ENCODE measurements around the gene IMPDH1.

IMPDH1 gene

DNA sequence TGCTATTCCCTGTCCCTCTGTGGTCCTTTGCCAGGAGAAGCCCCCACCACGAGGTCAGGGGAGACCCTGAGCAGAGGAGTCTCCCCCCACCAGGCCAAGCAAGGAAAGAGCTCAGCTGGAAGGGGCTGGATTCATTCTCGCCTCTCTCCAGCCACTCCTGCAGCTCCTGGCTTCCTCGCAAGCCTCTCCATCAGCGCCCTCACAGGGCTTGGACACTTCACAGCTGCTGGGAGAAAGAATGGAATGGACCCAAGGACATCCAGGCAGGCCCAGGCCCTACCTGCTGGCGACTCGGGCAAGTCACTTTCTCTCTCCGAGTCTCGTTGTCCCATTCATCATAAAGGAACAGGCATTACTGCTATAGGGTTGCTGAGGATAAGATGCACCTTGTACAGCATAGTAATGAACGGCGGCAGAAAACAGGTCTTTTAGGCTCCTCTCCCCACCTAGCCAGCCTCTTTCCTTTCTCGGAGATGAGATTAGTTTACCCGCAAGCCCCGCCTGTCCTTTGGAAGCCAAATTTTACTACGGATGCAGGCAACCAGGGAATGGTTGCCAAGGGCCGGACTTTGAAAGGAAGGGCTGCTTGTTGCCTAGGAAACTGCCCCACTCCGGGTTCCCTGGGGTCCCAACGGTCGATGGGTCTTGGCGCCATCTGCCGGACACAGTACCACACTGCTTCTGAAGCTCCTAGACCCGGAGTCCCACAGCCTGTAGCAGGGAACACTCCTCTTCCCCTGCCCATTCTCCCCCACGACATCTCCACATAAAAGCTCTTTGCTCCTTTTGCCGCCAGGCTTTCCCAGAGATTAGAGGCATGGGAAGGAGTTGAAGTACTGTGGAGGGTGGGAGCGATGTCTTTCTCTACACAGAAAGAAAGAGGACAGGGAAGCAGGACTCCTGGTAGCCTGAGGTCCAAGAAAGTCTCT lies 22.3 kb downstream of the IMPDH1 start:
- no peak for TF ChIP-seq EGR1 (IDR thresholded peaks at IDR 0.05)
- TF ChIP-seq CREB1 (IDR thresholded peaks at IDR 0.05; ENCODE audit: low read depth) = no peak
- TF ChIP-seq RAD21 (IDR thresholded peaks at IDR 0.05; ENCODE audit: low read depth) = peak; percentile 87

DNA sequence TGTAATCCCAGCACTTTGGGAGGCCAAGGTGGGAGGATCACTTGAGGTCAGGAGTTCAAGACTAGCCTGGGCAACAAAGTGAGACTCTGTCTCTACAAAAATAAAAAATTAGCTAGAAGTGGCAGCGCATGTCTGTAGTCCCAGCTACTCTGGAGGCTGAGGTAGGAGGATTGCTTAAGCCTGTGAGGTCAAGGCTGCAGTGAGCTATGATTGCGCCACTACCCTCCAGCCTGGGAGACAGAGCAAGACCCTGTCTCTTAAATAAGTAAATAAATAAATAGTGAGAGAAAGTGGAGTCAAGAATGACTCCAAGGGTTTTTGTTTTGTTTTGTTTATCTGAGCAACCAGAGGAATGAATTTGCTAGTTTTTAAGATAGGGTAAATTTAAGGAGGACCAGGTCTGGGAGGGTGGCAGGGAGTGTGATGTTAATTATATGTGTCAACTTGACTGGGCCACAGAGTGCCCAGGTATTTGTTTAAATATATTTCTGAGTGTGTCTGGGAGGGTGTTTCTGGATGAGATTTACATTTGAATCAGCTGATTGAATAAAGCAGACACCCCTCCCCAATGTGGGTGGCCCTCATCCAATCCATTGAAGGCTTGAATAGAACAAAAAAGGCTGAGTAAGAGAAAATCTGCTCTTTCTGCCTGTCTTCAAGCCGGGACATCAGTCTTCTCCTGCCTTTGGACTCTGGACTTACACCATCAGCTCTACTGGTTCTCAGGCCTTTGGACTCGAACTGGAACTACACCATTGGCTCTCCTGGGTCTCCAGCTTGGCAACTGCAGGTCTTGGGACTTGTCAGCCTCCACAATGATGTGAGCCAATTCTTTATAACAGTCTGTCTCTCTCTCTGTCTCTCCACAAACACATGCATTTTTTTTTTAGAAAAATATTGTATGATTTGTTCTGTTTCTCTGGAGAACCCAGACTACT lies 23.5 kb downstream of the IMPDH1 start:
- TF ChIP-seq, protein P1, sequence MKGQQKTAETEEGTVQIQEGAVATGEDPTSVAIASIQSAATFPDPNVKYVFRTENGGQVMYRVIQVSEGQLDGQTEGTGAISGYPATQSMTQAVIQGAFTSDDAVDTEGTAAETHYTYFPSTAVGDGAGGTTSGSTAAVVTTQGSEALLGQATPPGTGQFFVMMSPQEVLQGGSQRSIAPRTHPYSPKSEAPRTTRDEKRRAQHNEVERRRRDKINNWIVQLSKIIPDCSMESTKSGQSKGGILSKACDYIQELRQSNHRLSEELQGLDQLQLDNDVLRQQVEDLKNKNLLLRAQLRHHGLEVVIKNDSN (IDR thresholded peaks at IDR 0.05) = no peak
- no peak for TF ChIP-seq ZBTB7A (IDR thresholded peaks at IDR 0.05; ENCODE audit: low read depth)
- TF ChIP-seq TCF12 (IDR thresholded peaks at IDR 0.05; ENCODE audit: low read depth) = no peak
- TF ChIP-seq TAF1 (IDR thresholded peaks at IDR 0.05; ENCODE audit: low read depth) = no peak
- TF ChIP-seq TEAD4 (IDR thresholded peaks at IDR 0.05) = no peak
- TF ChIP-seq NFIC (IDR thresholded peaks at IDR 0.05) = no peak
- no peak for TF ChIP-seq EGR1 (IDR thresholded peaks at IDR 0.05)
- TF ChIP-seq CREB1 (IDR thresholded peaks at IDR 0.05; ENCODE audit: low read depth) = no peak
- TF ChIP-seq YY1 (IDR thresholded peaks at IDR 0.05; ENCODE audit: low read depth) = no peak
- TF ChIP-seq CEBPB (IDR thresholded peaks at IDR 0.05) = no peak
- TF ChIP-seq FOXM1 (IDR thresholded peaks at IDR 0.05; ENCODE audit: borderline replicate concordance, low read depth) = no peak
- no peak for TF ChIP-seq RAD21 (IDR thresholded peaks at IDR 0.05; ENCODE audit: low read depth)
- TF ChIP-seq EP300 (IDR thresholded peaks at IDR 0.05; ENCODE audit: borderline replicate concordance) = no peak
- TF ChIP-seq, protein P2, sequence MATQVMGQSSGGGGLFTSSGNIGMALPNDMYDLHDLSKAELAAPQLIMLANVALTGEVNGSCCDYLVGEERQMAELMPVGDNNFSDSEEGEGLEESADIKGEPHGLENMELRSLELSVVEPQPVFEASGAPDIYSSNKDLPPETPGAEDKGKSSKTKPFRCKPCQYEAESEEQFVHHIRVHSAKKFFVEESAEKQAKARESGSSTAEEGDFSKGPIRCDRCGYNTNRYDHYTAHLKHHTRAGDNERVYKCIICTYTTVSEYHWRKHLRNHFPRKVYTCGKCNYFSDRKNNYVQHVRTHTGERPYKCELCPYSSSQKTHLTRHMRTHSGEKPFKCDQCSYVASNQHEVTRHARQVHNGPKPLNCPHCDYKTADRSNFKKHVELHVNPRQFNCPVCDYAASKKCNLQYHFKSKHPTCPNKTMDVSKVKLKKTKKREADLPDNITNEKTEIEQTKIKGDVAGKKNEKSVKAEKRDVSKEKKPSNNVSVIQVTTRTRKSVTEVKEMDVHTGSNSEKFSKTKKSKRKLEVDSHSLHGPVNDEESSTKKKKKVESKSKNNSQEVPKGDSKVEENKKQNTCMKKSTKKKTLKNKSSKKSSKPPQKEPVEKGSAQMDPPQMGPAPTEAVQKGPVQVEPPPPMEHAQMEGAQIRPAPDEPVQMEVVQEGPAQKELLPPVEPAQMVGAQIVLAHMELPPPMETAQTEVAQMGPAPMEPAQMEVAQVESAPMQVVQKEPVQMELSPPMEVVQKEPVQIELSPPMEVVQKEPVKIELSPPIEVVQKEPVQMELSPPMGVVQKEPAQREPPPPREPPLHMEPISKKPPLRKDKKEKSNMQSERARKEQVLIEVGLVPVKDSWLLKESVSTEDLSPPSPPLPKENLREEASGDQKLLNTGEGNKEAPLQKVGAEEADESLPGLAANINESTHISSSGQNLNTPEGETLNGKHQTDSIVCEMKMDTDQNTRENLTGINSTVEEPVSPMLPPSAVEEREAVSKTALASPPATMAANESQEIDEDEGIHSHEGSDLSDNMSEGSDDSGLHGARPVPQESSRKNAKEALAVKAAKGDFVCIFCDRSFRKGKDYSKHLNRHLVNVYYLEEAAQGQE (IDR thresholded peaks at IDR 0.05; ENCODE audit: low read depth) = no peak
- TF ChIP-seq, protein P3, sequence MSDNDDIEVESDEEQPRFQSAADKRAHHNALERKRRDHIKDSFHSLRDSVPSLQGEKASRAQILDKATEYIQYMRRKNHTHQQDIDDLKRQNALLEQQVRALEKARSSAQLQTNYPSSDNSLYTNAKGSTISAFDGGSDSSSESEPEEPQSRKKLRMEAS (IDR thresholded peaks at IDR 0.05) = no peak

DNA sequence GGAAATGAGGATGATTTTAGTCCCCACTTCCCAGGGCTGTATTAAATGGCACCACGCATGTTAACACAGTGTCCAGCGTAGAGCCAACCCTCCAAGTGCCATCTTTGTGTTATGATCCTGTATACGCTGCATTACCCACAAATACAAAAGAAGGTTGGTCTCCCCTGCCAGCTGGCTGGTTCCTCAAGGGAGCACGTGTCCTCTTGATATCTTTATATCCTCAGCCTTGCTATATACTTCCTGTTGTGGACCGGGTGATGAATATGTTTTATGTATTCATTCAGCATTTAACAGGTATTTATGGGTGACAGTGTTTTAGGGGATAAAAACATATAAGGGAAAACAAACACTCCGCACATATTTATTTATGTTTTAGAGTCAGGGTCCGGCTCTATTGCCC lies 25.1 kb downstream of the IMPDH1 start:
- TF ChIP-seq, protein P2 (IDR thresholded peaks at IDR 0.05; ENCODE audit: low read depth) = no peak
- TF ChIP-seq TEAD4 (IDR thresholded peaks at IDR 0.05) = no peak
- TF ChIP-seq TCF12 (IDR thresholded peaks at IDR 0.05; ENCODE audit: low read depth) = no peak
- no peak for TF ChIP-seq YY1 (IDR thresholded peaks at IDR 0.05; ENCODE audit: low read depth)
- no peak for TF ChIP-seq EP300 (IDR thresholded peaks at IDR 0.05; ENCODE audit: borderline replicate concordance)
- no peak for TF ChIP-seq TAF1 (IDR thresholded peaks at IDR 0.05; ENCODE audit: low read depth)
- TF ChIP-seq CREB1 (IDR thresholded peaks at IDR 0.05; ENCODE audit: low read depth) = no peak
- no peak for TF ChIP-seq NFIC (IDR thresholded peaks at IDR 0.05)
- no peak for TF ChIP-seq EGR1 (IDR thresholded peaks at IDR 0.05)
- TF ChIP-seq ZBTB7A (IDR thresholded peaks at IDR 0.05; ENCODE audit: low read depth) = no peak
- TF ChIP-seq, protein P1 (IDR thresholded peaks at IDR 0.05) = no peak
- TF ChIP-seq, protein P3 (IDR thresholded peaks at IDR 0.05) = no peak
- no peak for TF ChIP-seq CEBPB (IDR thresholded peaks at IDR 0.05)
- TF ChIP-seq RAD21 (IDR thresholded peaks at IDR 0.05; ENCODE audit: low read depth) = no peak
- no peak for TF ChIP-seq FOXM1 (IDR thresholded peaks at IDR 0.05; ENCODE audit: borderline replicate concordance, low read depth)

DNA sequence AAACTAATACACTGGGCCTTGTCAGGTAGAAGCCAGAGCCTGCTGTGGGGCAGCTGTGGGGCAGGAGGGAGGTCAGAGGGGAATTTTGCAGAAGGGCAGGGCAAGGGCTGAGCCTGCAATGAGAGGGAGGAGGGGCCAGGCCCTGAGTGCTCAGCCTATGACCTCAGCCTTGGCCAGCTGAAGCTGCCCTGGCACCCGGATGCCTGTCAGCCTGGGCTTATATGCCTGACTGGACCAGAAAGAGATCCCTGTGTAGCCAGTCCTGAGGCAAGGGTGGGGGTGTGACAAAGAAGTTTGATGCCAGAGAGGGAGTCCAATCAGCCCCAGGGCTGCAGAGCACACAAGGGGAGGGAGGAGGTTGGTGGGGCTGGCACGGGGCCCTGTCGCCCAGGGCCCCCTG lies 26.0 kb downstream of the IMPDH1 start:
- TF ChIP-seq TEAD4 (IDR thresholded peaks at IDR 0.05) (0 out of 2 replicates have a peak, but pooled peaks have one; percentile 13), RAD21 (IDR thresholded peaks at IDR 0.05; ENCODE audit: low read depth) (no peak), TCF12 (IDR thresholded peaks at IDR 0.05; ENCODE audit: low read depth) (no peak)

DNA sequence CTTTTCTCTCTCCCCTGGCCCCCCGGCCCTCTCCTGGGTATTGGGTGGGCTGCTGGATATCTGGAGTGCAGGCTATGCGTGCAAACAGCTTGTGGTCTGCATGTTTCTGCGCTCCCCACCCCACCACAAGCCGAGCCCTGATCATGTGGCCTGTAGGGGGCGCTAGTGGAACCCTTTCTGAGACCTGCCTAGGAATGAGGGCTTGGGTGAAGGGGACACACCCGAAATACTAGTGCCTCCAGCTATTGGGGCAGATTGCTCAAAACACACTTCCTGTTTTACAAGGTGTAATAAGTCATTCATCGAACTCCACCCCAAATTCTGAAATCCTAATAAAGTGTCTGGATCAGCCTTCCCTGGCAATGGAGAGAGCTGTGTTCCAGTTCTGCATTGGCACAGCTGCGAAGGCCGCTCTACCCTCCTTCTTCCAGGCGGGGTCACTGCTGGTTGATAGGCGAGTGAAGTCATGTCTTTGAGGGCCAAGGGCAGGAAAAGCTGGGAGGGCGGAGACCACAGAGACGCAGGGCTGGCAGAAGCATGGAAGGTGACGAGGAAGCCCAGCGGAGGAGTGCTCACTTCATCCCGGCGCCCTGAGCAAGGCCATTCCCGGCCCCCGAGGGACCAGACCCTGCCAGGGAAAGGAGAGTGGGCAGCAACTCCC lies 28.5 kb downstream of the IMPDH1 start:
- no peak for TF ChIP-seq FOXM1 (IDR thresholded peaks at IDR 0.05; ENCODE audit: borderline replicate concordance, low read depth)
- TF ChIP-seq YY1 (IDR thresholded peaks at IDR 0.05; ENCODE audit: low read depth) = no peak
- TF ChIP-seq TEAD4 (IDR thresholded peaks at IDR 0.05) = no peak
- no peak for TF ChIP-seq TAF1 (IDR thresholded peaks at IDR 0.05; ENCODE audit: low read depth)
- TF ChIP-seq, protein P1 (IDR thresholded peaks at IDR 0.05) = no peak
- TF ChIP-seq, protein P3 (IDR thresholded peaks at IDR 0.05) = no peak
- TF ChIP-seq CEBPB (IDR thresholded peaks at IDR 0.05) = no peak
- no peak for TF ChIP-seq NFIC (IDR thresholded peaks at IDR 0.05)
- TF ChIP-seq EGR1 (IDR thresholded peaks at IDR 0.05) = no peak
- TF ChIP-seq RAD21 (IDR thresholded peaks at IDR 0.05; ENCODE audit: low read depth) = no peak
- TF ChIP-seq TCF12 (IDR thresholded peaks at IDR 0.05; ENCODE audit: low read depth) = no peak
- TF ChIP-seq ZBTB7A (IDR thresholded peaks at IDR 0.05; ENCODE audit: low read depth) = no peak
- no peak for TF ChIP-seq CREB1 (IDR thresholded peaks at IDR 0.05; ENCODE audit: low read depth)
- TF ChIP-seq, protein P2 (IDR thresholded peaks at IDR 0.05; ENCODE audit: low read depth) = no peak
- TF ChIP-seq EP300 (IDR thresholded peaks at IDR 0.05; ENCODE audit: borderline replicate concordance) = no peak

Measured in Ishikawa (cell line).